Body of pancreas (tissue), 4 donors: Measurements from ENCODE around the gene ATP8A2.

ENCODE experiments used
- POLR2A ChIP-seq, 3 donors: fragments of 450-650 bp; IDR thresholded peaks; one replicate each; pipeline ENCODE4 v1.6.1; 2016; ENCODE audit warnings: antibody characterized with exemption in 3 of 3, mild to moderate bottlenecking in 2 of 3
- TF ChIP-seq, protein P1 (sequence below), 7 experiments: fragments of 450-650 bp in 4 of 7; fragments of 200-600 bp in 3 of 7; sonication (generic) in 3 of 7; IDR thresholded peaks; one replicate each; pipeline ENCODE4 v1.5.1; 2016 to 2019; ENCODE audit warnings: antibody characterized with exemption in 7 of 7

GRCh38 chr13:25943081-25943480, 571.3 kb downstream of the ATP8A2 start:
- no peak for TF ChIP-seq POLR2A (IDR thresholded peaks at IDR 0.05)
- TF ChIP-seq, protein P1, sequence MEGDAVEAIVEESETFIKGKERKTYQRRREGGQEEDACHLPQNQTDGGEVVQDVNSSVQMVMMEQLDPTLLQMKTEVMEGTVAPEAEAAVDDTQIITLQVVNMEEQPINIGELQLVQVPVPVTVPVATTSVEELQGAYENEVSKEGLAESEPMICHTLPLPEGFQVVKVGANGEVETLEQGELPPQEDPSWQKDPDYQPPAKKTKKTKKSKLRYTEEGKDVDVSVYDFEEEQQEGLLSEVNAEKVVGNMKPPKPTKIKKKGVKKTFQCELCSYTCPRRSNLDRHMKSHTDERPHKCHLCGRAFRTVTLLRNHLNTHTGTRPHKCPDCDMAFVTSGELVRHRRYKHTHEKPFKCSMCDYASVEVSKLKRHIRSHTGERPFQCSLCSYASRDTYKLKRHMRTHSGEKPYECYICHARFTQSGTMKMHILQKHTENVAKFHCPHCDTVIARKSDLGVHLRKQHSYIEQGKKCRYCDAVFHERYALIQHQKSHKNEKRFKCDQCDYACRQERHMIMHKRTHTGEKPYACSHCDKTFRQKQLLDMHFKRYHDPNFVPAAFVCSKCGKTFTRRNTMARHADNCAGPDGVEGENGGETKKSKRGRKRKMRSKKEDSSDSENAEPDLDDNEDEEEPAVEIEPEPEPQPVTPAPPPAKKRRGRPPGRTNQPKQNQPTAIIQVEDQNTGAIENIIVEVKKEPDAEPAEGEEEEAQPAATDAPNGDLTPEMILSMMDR (IDR thresholded peaks at IDR 0.05), result no peak
